ENCODE data around the gene MXD1. TPM values are rescaled to one million over a fixed set of nuclear protein-coding genes. Genes with fewer than 3 reads are reported as not detected.

The MXD1 gene
- total and polyA plus RNA-seq, 2 donors (not counting 3 experiments of a cell fraction or from before 2014, with no cell fraction given) = 6.7 to 10.6 TPM

DNA sequence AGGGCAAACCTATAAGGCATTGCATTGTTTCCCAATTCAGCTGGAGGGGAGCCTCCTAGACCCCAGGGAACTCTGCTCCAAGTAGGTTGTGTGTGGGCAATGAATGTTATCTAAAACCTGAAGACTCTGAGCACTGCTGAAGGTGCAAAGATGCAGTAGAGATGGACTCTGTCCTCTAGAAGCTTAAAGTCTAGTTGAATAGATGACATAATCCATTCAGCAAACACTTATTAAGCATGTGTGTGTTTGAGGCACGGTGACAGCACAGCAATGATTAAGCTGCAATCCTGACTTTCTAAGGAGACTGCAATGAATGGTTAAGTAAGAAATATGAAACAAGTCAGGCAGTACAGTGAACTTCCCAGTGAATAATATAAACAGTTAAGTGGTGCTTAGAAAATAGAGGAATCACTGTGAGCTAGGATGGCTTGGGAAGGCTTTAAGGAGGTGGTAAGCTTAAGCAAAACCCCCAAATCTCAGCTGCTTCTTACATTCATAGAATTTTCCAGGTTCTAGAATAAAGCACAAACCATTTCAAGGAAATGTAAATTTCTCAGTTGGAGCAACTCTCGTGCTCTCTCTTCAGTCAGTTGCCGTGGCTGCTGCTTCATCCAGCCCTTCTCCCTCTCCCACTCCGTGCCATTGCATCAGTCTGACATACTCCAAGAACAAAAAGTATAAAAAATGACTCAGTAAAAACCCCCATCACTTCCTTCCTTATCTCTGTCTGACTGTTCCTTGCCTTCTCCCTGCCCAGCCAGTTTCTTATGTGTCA lies 19.1 kb downstream of the MXD1 start:
- H3K27ac ChIP-seq (ENCODE audit: insufficient read depth, low read depth, low read length) = peak overlapping the region; percentile 95
- peak overlapping the region in 1 of 3 experiments; percentile 30 for H3K4me3 ChIP-seq (replicated peaks in 1 of 3; ENCODE audit: insufficient read depth in 1 of 3, low read depth in 1 of 3, low read length in 3 of 3)
- H3K4me1 ChIP-seq (ENCODE audit: control insufficient read depth, extremely low read depth, insufficient read depth, low read length) = peaks cover 37% of the 10 kb centered on the region
- intact Hi-C loops (cut with micrococcal nuclease) = loop anchor here (1.0 kb wide), 1 partner anchor 20 kb away; no protein-coding TSS in a partner anchor
- POLR2A ChIA-PET = interaction anchor here (0.6 to 1.3 kb wide), 3 partner anchors 19 to 256 kb away, joined by 4 to 6 read pairs (median 4); partner anchors contain the start of gene MXD1
- H3K9me1 ChIP-seq (replicated peaks; ENCODE audit: control insufficient read depth, extremely low read depth, insufficient read depth, low read length) = no peaks in the 10 kb centered on the region
- peak overlapping the region; percentile 78 for H3K4me2 ChIP-seq (ENCODE audit: insufficient read depth, low read length)
- FAIRE-seq (peak; percentile 96), DNase-seq (ENCODE audit: low read depth, low spot score) (peak; percentile 87)
- no peaks in the 10 kb centered on the region for H4K20me1 ChIP-seq (replicated peaks; ENCODE audit: control insufficient read depth, extremely low read depth, insufficient read depth, low read length)
- peaks cover 4% of the 10 kb centered on the region for H3K79me2 ChIP-seq (ENCODE audit: control insufficient read depth, insufficient read depth, low read length)
- no peaks in the 10 kb centered on the region for H3K9me3 ChIP-seq (replicated peaks; ENCODE audit: control insufficient read depth, insufficient read depth, low read length)
- H3K27me3 ChIP-seq (ENCODE audit: control insufficient read depth in 2 of 2, insufficient read depth in 2 of 2, low read length in 2 of 2) = no peaks in the 10 kb centered on the region
- peak overlapping the region; percentile 0 for H2AFZ ChIP-seq (ENCODE audit: low read depth, low read length)
- peak overlapping the region; percentile 82 for H3K9ac ChIP-seq (replicated peaks; ENCODE audit: extremely low read depth, insufficient read depth, low read length)
- no peak for TF ChIP-seq MYC (IDR thresholded peaks at IDR 0.05; ENCODE audit: low read depth, low read length)
- peak; percentile 60 for TF ChIP-seq POLR2AphosphoS5 (IDR thresholded peaks at IDR 0.05; ENCODE audit: insufficient read depth, low read depth, low read length)
- TF ChIP-seq FOS (IDR thresholded peaks at IDR 0.05; ENCODE audit: borderline replicate concordance, insufficient read depth, low read length) = peak; percentile 82
- peak; percentile 61 for TF ChIP-seq GATA2 (IDR thresholded peaks at IDR 0.05; ENCODE audit: insufficient read depth, insufficient read length, low read depth, low read length)
- TF ChIP-seq JUN (IDR thresholded peaks at IDR 0.05; ENCODE audit: borderline replicate concordance, insufficient read depth, insufficient read length, low read depth) = peak; percentile 63
- peak; percentile 77 for TF ChIP-seq POLR2A (IDR thresholded peaks at IDR 0.05; ENCODE audit: low read depth, low read length)
- no peak for TF ChIP-seq EZH2 (IDR thresholded peaks at IDR 0.05; ENCODE audit: borderline replicate concordance, low read depth, low read length, severe bottlenecking)
- TF ChIP-seq CTCF (IDR thresholded peaks at IDR 0.05; ENCODE audit: extremely low read depth in 1 of 2, insufficient read depth in 1 of 2, low read depth in 1 of 2, low read length in 2 of 2) = no peak
- TF ChIP-seq MAX (IDR thresholded peaks at IDR 0.05; ENCODE audit: insufficient read depth, insufficient read length) = no peak
- TSS peak; percentile 95 for BruUV-seq (replicated peaks)
- CTCF ChIA-PET = interaction anchor here (0.8 to 2.7 kb wide), 7 partner anchors 11 to 210 kb away, joined by 3 to 19 read pairs (median 8); partner anchors contain the start of gene MXD1
- peaks cover 16 to 18% of the 10 kb centered on the region in 2 experiments for H3K36me3 ChIP-seq (ENCODE audit: control insufficient read depth in 2 of 2, extremely low read depth in 1 of 2, insufficient read depth in 2 of 2, low read length in 2 of 2)
- dilution Hi-C loops (cut with MboI; ENCODE audit: extremely low pct_ligation_motif_present, low sequenced_read_pairs) = no loop called here

Measured in endothelial cell of umbilical vein (primary cell).